IMR-90 (cell line): Measurements from ENCODE around the gene CCDC171. TPM values are rescaled to one million over a fixed set of nuclear protein-coding genes. Genes with fewer than 3 reads are reported as not detected.

ENCODE experiments used
- ATAC-seq: fragments of 200-7000 bp; cut with Tn5 transposase; 2 replicates; pipeline ENCODE4 v1.9.1; 2020; ENCODE audit warnings: low read depth, mild to moderate bottlenecking, moderate library complexity
- BruUV-seq: library from RNA; stranded (reverse); fragments of 400-500 nt; replicated peaks from 2 replicates; lab custom pipeline; 2021; lab: Mats Ljungman, UMichigan
- CTCF ChIA-PET: fragments of 300-600 bp; formaldehyde crosslinking; extraction: SDS; loops from one replicate; lab custom pipeline; 2021; ENCODE audit warnings: antibody characterized with exemption; lab: Yijun Ruan, JAX
- POLR2A ChIA-PET: fragments of 300-600 bp; sonication (Branson Sonifier 250); formaldehyde crosslinking; loops from one replicate; lab custom pipeline; 2022; ENCODE audit warnings: antibody characterized with exemption; ENCODE audit not compliant: unreplicated experiment; lab: Charles Lee
- DNase-seq: peaks from one replicate; pipeline ENCODE4 v3.0.0; 2013
- H2AFZ ChIP-seq: replicated peaks from 2 replicates; pipeline ENCODE3; 2013; ENCODE audit warnings: low read length, mild to moderate bottlenecking; ENCODE audit not compliant: poor library complexity
- H2AK5ac ChIP-seq: 2 replicates; pipeline ENCODE4 v1.6.1; 2013; ENCODE audit warnings: low read depth, low read length, inconsistent platforms
- H2AK9ac ChIP-seq: replicated peaks from 2 replicates; pipeline ENCODE3; 2013; ENCODE audit warnings: mild to moderate bottlenecking, low read depth, low read length, moderate library complexity; ENCODE audit not compliant: poor library complexity
- H2BK120ac ChIP-seq: 2 replicates; pipeline ENCODE4 v1.6.1; 2013; ENCODE audit warnings: low read depth, low read length, inconsistent platforms
- H2BK15ac ChIP-seq: 3 replicates; pipeline ENCODE4 v1.6.1; 2013; ENCODE audit warnings: low read depth, low read length, inconsistent platforms
- H2BK20ac ChIP-seq: 2 replicates; pipeline ENCODE4 v1.6.1; 2013; ENCODE audit warnings: low read depth, mild to moderate bottlenecking, inconsistent platforms, low read length, moderate library complexity
- H2BK5ac ChIP-seq: 2 replicates; pipeline ENCODE4 v1.6.1; 2013; ENCODE audit warnings: mild to moderate bottlenecking, low read depth, low read length, inconsistent platforms; ENCODE audit not compliant: poor library complexity, severe bottlenecking
- H3K14ac ChIP-seq: replicated peaks from 2 replicates; pipeline ENCODE4 v1.6.1; 2013; ENCODE audit warnings: low read depth, low read length, inconsistent platforms
- H3K18ac ChIP-seq: 2 replicates; pipeline ENCODE4 v1.6.1; 2013; ENCODE audit warnings: low read depth, low read length, control low read depth
- H3K23ac ChIP-seq: 2 replicates; pipeline ENCODE4 v1.6.1; 2013; ENCODE audit warnings: low read depth, low read length, inconsistent platforms
- H3K27ac ChIP-seq: 2 replicates; pipeline ENCODE4 v1.5.1; 2013; ENCODE audit warnings: mild to moderate bottlenecking, control low read depth, low read length; ENCODE audit not compliant: insufficient read depth
- H3K27me3 ChIP-seq: 2 replicates; pipeline ENCODE4 v1.6.1; 2013; ENCODE audit warnings: low read length; ENCODE audit not compliant: control insufficient read depth, insufficient read depth
- H3K36me3 ChIP-seq: 2 replicates; pipeline ENCODE4 v1.6.1; 2013; ENCODE audit warnings: low read length, mixed read lengths; ENCODE audit not compliant: control insufficient read depth, insufficient read depth
- H3K4ac ChIP-seq: 2 replicates; pipeline ENCODE4 v1.6.1; 2013; ENCODE audit warnings: low read depth, low read length, inconsistent platforms
- H3K4me1 ChIP-seq: 2 replicates; pipeline ENCODE4 v1.6.1; 2013; ENCODE audit warnings: low read length, mixed read lengths; ENCODE audit not compliant: control insufficient read depth, insufficient read depth
- H3K4me2 ChIP-seq: 2 replicates; pipeline ENCODE4 v1.6.1; 2013; ENCODE audit warnings: low read depth, mild to moderate bottlenecking, control low read depth, low read length, moderate library complexity
- H3K4me3 ChIP-seq: 2 replicates; pipeline ENCODE4 v1.5.1; 2013; ENCODE audit warnings: low read depth, mild to moderate bottlenecking, control low read depth, low read length, moderate library complexity; ENCODE audit not compliant: insufficient read depth
- H3K56ac ChIP-seq: 2 replicates; pipeline ENCODE4 v1.6.1; 2013; ENCODE audit warnings: low read length, inconsistent platforms; ENCODE audit not compliant: insufficient read depth; ENCODE audit errors: extremely low read depth
- H3K79me1 ChIP-seq, 2 experiments: 2 replicates each; pipeline ENCODE4 v1.6.1; 2013; ENCODE audit warnings: low read length in 2 of 2, inconsistent platforms in 1 of 2, low read depth in 1 of 2
- H3K9ac ChIP-seq: 2 replicates; pipeline ENCODE4 v1.6.1; 2013; ENCODE audit warnings: low read depth, low read length, control low read depth
- H3K9me1 ChIP-seq: 2 replicates; pipeline ENCODE4 v1.6.1; 2013; ENCODE audit warnings: low read length, inconsistent platforms; ENCODE audit not compliant: insufficient read depth
- H3K9me3 ChIP-seq: 2 replicates; pipeline ENCODE4 v1.6.1; 2013; ENCODE audit warnings: low read length; ENCODE audit not compliant: control insufficient read depth, insufficient read depth
- H4K20me1 ChIP-seq: 2 replicates; pipeline ENCODE4 v1.6.1; 2013; ENCODE audit warnings: low read length, inconsistent platforms; ENCODE audit not compliant: insufficient read depth
- H4K5ac ChIP-seq: 2 replicates; pipeline ENCODE4 v1.6.1; 2013; ENCODE audit warnings: mild to moderate bottlenecking, low read depth, low read length, control low read depth
- H4K8ac ChIP-seq, 2 experiments: 2 replicates each; pipeline ENCODE4 v1.6.1; 2013; ENCODE audit warnings: low read depth in 2 of 2, low read length in 2 of 2, control low read depth in 1 of 2, inconsistent platforms in 1 of 2
- H4K91ac ChIP-seq: 2 replicates; pipeline ENCODE4 v1.6.1; 2013; ENCODE audit warnings: low read depth, low read length, inconsistent platforms; ENCODE audit not compliant: insufficient read depth
- BHLHE40 ChIP-seq: fragments of 150-350 bp; IDR thresholded peaks from 2 replicates; pipeline ENCODE4 v1.6.1; 2016; ENCODE audit warnings: mild to moderate bottlenecking, low read depth, low read length
- CEBPB ChIP-seq: IDR thresholded peaks from 2 replicates; pipeline ENCODE4 v1.6.1; 2012; ENCODE audit warnings: low read depth, low read length, improper control_type of control experiment
- FOS ChIP-seq: fragments of 150-350 bp; IDR thresholded peaks from 2 replicates; pipeline ENCODE4 v1.6.1; 2016; ENCODE audit warnings: low read depth, low read length
- MXI1 ChIP-seq: IDR thresholded peaks from 2 replicates; pipeline ENCODE4 v1.6.1; 2012; ENCODE audit warnings: low read depth, mild to moderate bottlenecking, low read length, moderate library complexity, borderline replicate concordance
- POLR2A ChIP-seq: IDR thresholded peaks from 2 replicates; pipeline ENCODE4 v1.6.1; 2012; ENCODE audit warnings: mild to moderate bottlenecking, low read depth, low read length
- RAD21 ChIP-seq: IDR thresholded peaks from 2 replicates; pipeline ENCODE4 v1.6.1; 2012; ENCODE audit warnings: low read length, improper control_type of control experiment
- WGBS, 2 experiments: methylation state at CpG; one replicate each; pipeline versions ENCODE4 v1.1.5 to v1.1.7; 2013; ENCODE audit warnings: missing lambda C conversion rate in 2 of 2; ENCODE audit not compliant: insufficient read length in 1 of 2; ENCODE audit errors: extremely low coverage in 2 of 2; 5-methylcytosine and 5-hydroxymethylcytosine counted together
- dilution Hi-C: fragments of 300-500 bp; cut with HindIII; formaldehyde crosslinking; loops from one replicate; pipeline ENCODE4 v1.14.3; 2018; ENCODE audit warnings: low sequenced_read_pairs; ENCODE audit not compliant: unreplicated experiment
- in situ Hi-C: fragments of 300-500 bp; cut with MboI; formaldehyde crosslinking; loops from 3 replicates; pipeline ENCODE4 v1.14.3; 2019; ENCODE audit warnings: low sequenced_read_pairs, inconsistent platforms, mixed read lengths
- intact Hi-C: fragments of 100-400 bp; cut with micrococcal nuclease; formaldehyde crosslinking; loops from 2 replicates; pipeline ENCODE4 v1.10.0; 2022
- polyA plus RNA-seq, 3 experiments: library from polyadenylated mRNA; depleted of rRNA; stranded (reverse); fragments of >200 nt; gene quantifications; 2 replicates each; pipeline ENCODE4 v1.2.3, GENCODE V29; 2012; ENCODE audit warnings: low replicate concordance in 1 of 3
- total RNA-seq: library from RNA; depleted of rRNA; stranded (reverse); fragments of >200 nt; gene quantifications from 2 replicates; pipeline ENCODE4 v1.2.3, GENCODE V29; 2012
- TF ChIP-seq, protein P1 (sequence below): fragments of 150-350 bp; IDR thresholded peaks from 2 replicates; pipeline ENCODE4 v1.6.1; 2016; ENCODE audit warnings: low read depth, mild to moderate bottlenecking, low read length, moderate library complexity, borderline replicate concordance
- TF ChIP-seq, protein P2 (sequence below): conservative IDR thresholded peaks from 2 replicates; pipeline ENCODE4 v1.5.1; 2012; ENCODE audit warnings: mild to moderate bottlenecking, low read depth, low read length, improper control_type of control experiment

The CCDC171 gene
- total and polyA plus RNA-seq, 2 of the 4 experiments (the other 2 are of a cell fraction) = 0.63 to 2.2 TPM

DNA sequence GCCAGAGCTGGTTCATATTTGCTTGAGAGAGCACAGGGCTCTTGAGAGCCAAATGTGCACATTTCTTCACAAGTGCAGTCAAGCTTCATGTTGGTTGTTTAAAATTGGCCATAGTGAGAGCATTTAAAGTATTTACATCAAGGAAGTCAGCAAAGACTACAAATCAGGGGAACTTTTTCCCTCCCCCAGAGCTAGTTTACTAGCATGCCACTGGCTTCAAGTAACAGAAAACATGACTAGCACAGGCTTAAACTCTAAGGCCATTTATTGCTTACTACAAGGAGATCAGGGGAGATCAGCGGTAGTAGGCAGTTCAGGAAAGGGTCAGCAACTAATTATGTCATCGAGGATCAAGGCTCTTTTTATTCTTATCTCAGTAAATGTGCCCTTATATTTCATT, 11.0 kb upstream of the CCDC171 start:
- Histone ChIP-seq H2BK5ac (no peak overlapping the region), H4K20me1 (no peaks in the 10 kb centered on the region), H3K56ac (no peak overlapping the region), H3K4me3 (no peak overlapping the region), H3K18ac (no peak overlapping the region), H3K23ac (no peak overlapping the region), H4K5ac (no peak overlapping the region), H3K27me3 (no peaks in the 10 kb centered on the region), H4K91ac (no peak overlapping the region), H2AK5ac (no peak overlapping the region), H3K36me3 (no peaks in the 10 kb centered on the region), H3K14ac (no peak overlapping the region), H3K9me3 (no peaks in the 10 kb centered on the region; the same call in 1 of the 2 replicates), H3K4me2 (no peak overlapping the region), H3K4me1 (peaks cover 5% of the 10 kb centered on the region), H3K79me1 (no peaks in the 10 kb centered on the region), H2AFZ (no peak overlapping the region), H3K9ac (no peak overlapping the region), H4K8ac (no peak overlapping the region), H3K27ac (no peak overlapping the region), H2BK20ac (no peak overlapping the region), H3K9me1 (no peaks in the 10 kb centered on the region), H2AK9ac (no peak overlapping the region), H3K4ac (no peak overlapping the region), H2BK15ac (no peak overlapping the region), H2BK120ac (no peak overlapping the region)
- ChIA-PET CTCF (no interaction called here), POLR2A (no interaction called here)
- dilution Hi-C loops = no loop called here
- DNase-seq (peak; percentile 2), ATAC-seq (peak; percentile 83)
- no CpG with 5 or more reads among the region's 2 CpGs for WGBS, 2 experiments
- no peak for TF ChIP-seq FOS
- TF ChIP-seq, protein P1, sequence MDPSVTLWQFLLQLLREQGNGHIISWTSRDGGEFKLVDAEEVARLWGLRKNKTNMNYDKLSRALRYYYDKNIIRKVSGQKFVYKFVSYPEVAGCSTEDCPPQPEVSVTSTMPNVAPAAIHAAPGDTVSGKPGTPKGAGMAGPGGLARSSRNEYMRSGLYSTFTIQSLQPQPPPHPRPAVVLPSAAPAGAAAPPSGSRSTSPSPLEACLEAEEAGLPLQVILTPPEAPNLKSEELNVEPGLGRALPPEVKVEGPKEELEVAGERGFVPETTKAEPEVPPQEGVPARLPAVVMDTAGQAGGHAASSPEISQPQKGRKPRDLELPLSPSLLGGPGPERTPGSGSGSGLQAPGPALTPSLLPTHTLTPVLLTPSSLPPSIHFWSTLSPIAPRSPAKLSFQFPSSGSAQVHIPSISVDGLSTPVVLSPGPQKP = no peak
- no peak for TF ChIP-seq MXI1
- TF ChIP-seq CEBPB = no peak
- TF ChIP-seq RAD21 = no peak
- TF ChIP-seq, protein P2, sequence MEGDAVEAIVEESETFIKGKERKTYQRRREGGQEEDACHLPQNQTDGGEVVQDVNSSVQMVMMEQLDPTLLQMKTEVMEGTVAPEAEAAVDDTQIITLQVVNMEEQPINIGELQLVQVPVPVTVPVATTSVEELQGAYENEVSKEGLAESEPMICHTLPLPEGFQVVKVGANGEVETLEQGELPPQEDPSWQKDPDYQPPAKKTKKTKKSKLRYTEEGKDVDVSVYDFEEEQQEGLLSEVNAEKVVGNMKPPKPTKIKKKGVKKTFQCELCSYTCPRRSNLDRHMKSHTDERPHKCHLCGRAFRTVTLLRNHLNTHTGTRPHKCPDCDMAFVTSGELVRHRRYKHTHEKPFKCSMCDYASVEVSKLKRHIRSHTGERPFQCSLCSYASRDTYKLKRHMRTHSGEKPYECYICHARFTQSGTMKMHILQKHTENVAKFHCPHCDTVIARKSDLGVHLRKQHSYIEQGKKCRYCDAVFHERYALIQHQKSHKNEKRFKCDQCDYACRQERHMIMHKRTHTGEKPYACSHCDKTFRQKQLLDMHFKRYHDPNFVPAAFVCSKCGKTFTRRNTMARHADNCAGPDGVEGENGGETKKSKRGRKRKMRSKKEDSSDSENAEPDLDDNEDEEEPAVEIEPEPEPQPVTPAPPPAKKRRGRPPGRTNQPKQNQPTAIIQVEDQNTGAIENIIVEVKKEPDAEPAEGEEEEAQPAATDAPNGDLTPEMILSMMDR = no peak
- no peak for TF ChIP-seq BHLHE40
- no peak for TF ChIP-seq POLR2A
- in situ Hi-C loops = no loop called here
- intact Hi-C loops = no loop called here
- no TSS peak for BruUV-seq
